GOT3 (cell line): ENCODE data around the gene RAB11FIP4.

ENCODE experiments used
- DNase-seq: peaks from one replicate; lab custom pipeline; 2025; ENCODE audit warnings: mixed read lengths; lab: John Stamatoyannopoulos, UW

Gene RAB11FIP4

GRCh38 chr17:31568539-31568938 is 177.1 kb downstream of the RAB11FIP4 start:
- no peak for DNase-seq

GRCh38 chr17:31570231-31570630 is 178.8 kb downstream of the RAB11FIP4 start:
- no peak for DNase-seq

- peak; percentile 57 for DNase-seq
These were observed 179.7 kb downstream of the RAB11FIP4 start for GRCh38 chr17:31570951-31571892.

GRCh38 chr17:31572341-31572740 is 180.9 kb downstream of the RAB11FIP4 start:
- no peak for DNase-seq

GRCh38 chr17:31573047-31573446 is 181.6 kb downstream of the RAB11FIP4 start:
- DNase-seq, result no peak

- no peak for DNase-seq
These were observed 182.4 kb downstream of the RAB11FIP4 start for GRCh38 chr17:31573861-31574260.

GRCh38 chr17:31574458-31574857 is 183.0 kb downstream of the RAB11FIP4 start:
- no peak for DNase-seq

GRCh38 chr17:31575043-31575442 is 183.6 kb downstream of the RAB11FIP4 start:
- no peak for DNase-seq

GRCh38 chr17:31579265-31579664 is 187.8 kb downstream of the RAB11FIP4 start:
- DNase-seq, result no peak

- DNase-seq, result no peak
These were observed 188.8 kb downstream of the RAB11FIP4 start for GRCh38 chr17:31580316-31580705.

GRCh38 chr17:31580706-31581490 is 189.4 kb downstream of the RAB11FIP4 start:
- DNase-seq, result peak; percentile 41

GRCh38 chr17:31581491-31581890 is 190.0 kb downstream of the RAB11FIP4 start:
- no peak for DNase-seq

- DNase-seq, result no peak
These were observed 190.9 kb downstream of the RAB11FIP4 start for GRCh38 chr17:31582151-31582907.

GRCh38 chr17:31583772-31584356 is 192.4 kb downstream of the RAB11FIP4 start:
- no peak for DNase-seq

GRCh38 chr17:31584438-31585279 is 193.2 kb downstream of the RAB11FIP4 start:
- no peak for DNase-seq

GRCh38 chr17:31585280-31585630 is 193.8 kb downstream of the RAB11FIP4 start:
- no peak for DNase-seq

- DNase-seq, result no peak
These were observed 195.5 kb downstream of the RAB11FIP4 start for GRCh38 chr17:31586946-31587345.

GRCh38 chr17:31587462-31587861 is 196.0 kb downstream of the RAB11FIP4 start:
- no peak for DNase-seq
